Measurements from ENCODE around the gene TM2D1.

DNA sequence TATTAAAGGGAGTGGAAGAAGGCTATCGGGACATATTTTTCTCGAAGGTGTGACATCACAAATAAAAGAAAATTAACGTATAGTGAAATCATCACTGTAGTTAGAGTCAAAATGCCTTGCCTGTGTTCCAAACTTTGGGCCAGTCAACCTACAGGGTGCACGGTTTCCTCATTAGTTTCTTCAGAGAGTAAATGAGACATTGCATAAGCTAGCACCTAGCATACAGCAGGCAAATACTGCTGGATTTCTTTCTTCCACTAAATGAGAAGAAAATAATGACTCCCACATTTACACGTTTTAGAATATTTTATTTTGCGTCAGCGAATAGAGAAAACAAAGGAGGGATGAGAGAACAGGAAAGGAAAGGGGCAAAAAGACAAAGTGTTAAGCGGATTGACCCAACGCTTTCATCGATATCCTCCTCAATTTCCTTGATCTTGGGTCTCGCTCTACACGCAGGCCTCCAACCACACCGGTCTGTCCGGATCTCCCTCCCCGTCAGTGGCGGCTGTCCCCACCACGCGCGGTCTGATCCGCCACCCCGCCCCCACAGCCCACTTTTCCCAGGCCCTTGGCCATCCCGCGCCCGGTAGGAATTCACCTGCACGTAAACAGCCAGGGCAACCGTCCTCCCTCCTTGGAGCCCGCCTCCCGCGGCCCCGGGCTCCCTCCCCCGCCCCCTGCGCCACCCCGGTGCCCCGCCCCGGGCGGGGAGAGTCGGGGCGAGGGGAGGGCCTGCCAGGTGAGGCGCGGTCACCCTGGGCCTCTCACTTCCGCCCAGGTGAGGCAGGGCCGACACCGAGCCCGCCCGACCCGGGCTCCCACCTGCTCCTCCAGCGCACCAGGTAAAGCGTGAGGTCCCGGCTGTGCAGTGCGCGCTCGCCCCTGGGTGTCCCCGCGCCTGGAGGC is 17.0 kb upstream of the TM2D1 start, which contains the start of gene PATJ:
- TF ChIP-seq, protein P1, sequence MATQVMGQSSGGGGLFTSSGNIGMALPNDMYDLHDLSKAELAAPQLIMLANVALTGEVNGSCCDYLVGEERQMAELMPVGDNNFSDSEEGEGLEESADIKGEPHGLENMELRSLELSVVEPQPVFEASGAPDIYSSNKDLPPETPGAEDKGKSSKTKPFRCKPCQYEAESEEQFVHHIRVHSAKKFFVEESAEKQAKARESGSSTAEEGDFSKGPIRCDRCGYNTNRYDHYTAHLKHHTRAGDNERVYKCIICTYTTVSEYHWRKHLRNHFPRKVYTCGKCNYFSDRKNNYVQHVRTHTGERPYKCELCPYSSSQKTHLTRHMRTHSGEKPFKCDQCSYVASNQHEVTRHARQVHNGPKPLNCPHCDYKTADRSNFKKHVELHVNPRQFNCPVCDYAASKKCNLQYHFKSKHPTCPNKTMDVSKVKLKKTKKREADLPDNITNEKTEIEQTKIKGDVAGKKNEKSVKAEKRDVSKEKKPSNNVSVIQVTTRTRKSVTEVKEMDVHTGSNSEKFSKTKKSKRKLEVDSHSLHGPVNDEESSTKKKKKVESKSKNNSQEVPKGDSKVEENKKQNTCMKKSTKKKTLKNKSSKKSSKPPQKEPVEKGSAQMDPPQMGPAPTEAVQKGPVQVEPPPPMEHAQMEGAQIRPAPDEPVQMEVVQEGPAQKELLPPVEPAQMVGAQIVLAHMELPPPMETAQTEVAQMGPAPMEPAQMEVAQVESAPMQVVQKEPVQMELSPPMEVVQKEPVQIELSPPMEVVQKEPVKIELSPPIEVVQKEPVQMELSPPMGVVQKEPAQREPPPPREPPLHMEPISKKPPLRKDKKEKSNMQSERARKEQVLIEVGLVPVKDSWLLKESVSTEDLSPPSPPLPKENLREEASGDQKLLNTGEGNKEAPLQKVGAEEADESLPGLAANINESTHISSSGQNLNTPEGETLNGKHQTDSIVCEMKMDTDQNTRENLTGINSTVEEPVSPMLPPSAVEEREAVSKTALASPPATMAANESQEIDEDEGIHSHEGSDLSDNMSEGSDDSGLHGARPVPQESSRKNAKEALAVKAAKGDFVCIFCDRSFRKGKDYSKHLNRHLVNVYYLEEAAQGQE (IDR thresholded peaks at IDR 0.05; ENCODE audit: insufficient read depth in 1 of 2, low read depth in 2 of 2, low read length in 2 of 2), result no peak
- TF ChIP-seq POLR2AphosphoS5 (IDR thresholded peaks at IDR 0.05; ENCODE audit: low read depth, low read length), result no peak
